Ammon's horn (tissue), 1 donor: ENCODE measurements around the gene KCTD18.
A peak's percentile ranks its signal among the peaks of the same experiment; 100 is the strongest.

Source experiments
- DNase-seq: peaks from one replicate; pipeline ENCODE4 v3.0.0-alpha.2; 2016; ENCODE audit warnings: low spot score

Gene KCTD18

DNA sequence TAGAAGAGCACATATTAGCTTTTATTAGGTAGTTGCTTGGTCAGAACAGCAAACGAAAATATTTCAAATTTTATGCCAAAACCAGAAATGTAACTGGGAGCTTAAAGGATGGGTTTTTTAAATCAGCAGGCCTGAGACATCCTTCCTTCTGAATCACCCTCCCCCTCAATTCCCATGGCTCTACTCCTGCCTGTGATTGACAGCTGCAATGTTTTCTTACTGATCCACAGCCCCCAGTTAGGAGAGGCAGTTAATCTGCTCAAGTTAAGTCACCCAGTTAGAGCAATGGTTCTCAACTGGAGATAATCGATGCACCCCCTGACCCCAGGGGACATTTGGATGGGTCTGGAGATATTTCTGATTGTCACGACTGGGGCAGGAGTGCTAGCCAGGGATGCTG, 24.9 kb downstream of the KCTD18 start:
- DNase-seq: no peak

DNA sequence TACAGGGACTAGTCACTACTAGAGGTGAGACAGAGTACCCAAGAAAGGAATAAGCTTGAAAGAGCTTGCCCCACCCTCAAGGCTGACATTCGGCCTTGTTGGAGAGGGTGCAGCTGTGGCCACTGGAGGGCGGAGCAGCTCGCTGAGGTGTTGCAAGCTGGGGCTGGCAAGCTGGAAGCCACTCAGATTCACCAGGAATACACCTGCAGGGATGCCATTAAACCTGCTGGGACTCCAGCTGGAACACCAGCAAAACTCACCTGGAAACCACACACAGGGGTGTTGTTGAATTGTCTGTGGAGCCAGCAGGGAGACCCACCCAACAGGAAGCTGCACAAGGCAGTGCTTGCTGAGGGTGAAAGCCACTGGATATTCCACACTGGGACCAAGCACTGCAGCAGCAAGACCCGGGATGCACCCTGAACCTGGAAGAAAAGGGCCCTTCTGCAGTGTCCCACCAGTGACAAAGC, 26.1 kb downstream of the KCTD18 start:
- DNase-seq: no peak

DNA sequence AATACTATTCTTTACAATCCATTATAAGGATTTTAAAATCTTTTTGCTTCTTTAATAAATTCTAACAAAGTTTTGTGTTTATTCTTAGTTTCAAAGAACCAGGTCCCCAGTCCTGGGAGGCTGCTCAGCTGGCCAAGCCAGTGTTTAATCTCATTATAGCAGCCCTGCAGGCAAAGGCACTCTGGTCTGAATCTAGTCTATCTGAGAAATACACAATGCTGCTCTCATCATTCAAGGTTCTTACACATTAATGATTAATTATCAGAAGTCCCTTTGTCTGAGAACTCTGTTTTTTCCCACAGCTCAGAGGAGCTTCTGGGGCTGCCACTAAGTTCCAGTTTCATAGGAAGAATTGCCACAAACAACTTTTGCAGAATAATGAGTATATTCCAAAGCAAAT, 27.7 kb downstream of the KCTD18 start:
- no peak for DNase-seq

DNA sequence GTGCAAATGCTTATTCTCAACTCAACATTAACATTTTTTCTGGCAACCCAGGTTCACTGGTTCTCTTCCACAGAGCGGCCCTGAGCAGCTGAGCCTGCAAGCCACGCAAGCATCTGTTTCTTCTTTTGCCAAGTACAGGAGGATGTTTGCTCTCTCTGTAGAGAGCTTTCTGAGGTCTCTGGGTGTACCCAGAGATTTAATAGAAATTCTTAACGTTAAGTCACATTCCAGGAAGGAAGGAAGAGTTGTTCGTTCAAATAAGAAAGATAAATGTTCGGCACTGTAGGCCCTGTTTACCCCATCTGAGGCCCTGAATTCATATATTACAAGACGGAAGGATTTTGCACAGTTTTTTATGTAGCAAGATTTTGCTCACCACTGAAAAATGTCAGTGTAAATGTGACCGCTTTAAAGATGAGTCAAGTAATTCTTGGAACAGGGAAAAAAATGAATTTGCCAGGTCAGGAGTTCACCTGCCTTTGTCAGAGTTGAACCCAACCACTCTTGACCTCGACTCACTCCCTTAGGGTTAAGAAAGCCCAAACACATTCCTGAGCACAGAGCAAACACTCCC, 30.1 kb downstream of the KCTD18 start:
- DNase-seq: no peak

DNA sequence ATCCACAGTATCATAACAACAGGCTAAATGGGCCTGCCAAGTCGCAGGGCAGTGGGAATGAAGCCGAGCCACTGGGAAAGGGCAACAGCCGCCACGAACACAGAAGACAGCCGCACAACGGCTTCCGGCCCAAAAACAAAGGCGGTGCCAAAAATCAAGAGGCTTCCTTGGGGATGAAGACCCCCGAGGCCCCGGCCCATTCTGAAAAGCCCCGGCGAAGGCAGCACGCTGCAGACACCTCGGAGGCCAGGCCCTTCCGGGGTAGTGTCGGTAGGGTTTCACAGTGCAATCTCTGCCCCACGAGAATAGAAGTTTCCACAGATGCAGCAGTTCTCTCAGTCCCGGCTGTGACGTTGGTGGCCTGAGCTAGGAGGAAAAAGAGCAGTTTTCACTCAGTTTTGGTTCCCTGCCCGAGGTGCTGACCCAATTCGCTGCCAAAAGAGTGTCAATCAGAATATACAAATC, 32.2 kb downstream of the KCTD18 start:
- DNase-seq: peak; percentile 65

DNA sequence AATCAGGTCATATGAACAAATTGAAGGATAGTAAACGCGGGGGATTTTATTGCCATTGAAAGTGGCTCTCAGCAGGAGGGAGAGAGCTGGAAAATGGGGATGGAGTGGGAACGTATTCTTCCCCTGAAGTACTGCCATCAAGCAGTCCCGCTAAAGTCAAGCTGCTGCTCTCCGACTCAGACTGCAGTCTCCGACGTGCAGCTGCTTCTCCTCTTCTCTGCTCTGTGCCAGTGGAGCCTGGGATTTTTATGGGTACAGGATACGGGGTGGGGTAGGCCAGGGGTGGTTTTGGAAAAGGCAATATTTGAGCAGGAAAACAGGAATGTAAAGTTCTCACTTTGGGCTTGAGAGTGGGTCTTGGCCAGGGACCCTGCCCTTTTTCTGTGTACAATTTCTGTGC, 33.0 kb downstream of the KCTD18 start:
- DNase-seq: no peak

DNA sequence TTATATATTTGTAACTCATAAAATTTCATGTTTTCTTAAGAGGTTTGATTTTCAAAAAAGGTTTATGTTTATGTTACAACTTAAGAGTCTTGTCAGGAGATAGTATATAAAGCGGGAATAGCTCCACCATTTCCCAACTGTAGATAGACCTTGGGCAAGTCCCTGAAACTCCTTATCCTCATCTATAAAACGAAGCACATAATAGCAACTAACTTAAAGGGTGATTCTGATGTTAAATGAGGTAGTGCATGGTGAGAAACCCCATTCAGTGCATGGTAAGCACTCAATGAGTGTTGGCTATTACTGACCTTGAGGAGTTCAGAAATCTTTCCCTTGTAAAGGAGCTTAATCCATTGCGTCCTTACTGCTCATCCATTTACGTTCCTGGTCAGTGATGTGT, 34.1 kb downstream of the KCTD18 start:
- DNase-seq: no peak

DNA sequence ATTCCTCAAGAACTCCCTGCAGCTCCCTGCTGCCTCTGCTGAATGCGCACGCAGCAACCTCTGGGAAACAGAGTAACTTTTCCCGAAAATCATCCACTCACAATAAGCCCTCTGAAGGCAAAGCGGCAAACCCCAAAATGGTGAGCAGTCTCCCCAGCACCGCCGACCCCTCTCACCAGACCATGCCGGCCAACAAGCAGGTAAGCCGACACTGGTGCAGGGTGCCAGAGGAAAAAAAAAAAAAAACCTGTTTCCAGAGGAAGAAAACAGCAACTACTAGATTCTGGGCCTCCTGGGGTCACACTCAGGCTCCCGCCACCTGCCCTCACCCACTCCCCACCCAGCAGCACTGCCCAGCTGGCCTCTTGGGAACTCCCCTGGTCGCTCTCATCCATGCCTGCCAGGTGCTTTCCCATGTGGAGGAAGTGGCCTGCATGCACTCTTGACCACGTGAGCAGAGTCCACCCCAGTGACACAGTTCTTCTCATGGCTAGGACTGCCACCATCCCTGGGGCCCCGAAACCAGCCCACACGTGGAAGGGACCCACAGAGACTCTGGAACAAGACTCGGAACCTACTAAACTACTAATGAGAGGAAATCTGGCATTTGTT, 36.9 kb downstream of the KCTD18 start:
- no peak for DNase-seq

DNA sequence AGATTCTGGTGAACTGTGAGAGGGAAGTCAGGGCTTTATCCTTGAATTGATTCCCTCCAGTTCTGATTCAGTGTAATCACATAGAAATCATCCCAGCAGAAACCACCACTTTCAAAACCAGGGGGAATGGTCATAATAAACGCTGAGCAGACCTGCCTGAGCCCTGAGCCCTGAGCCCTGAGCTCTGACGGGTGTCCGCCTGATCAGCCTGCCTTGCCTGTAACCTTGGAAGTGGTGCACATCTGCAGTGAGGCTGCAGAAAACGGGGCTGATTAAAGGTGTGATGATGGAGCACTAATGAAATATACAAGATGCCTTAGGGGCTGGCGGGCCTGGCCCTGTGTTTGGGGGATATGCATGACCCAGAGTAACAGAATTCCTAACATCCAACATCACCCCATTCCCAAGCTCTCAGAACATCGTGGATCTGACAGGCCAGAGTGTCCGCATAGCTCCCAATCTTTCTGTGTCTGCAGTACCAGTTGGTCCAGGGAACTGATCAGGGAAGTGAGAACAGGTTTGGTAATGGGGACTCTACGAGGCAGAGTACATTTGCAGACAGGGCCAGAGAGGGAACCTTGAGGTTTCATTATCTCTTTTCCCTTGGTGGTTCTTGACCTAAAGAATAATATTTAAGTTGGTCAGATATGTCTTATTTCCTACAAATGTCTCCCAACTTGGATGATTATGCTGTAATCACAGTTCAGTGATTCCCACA, 37.8 kb downstream of the KCTD18 start:
- DNase-seq: no peak

DNA sequence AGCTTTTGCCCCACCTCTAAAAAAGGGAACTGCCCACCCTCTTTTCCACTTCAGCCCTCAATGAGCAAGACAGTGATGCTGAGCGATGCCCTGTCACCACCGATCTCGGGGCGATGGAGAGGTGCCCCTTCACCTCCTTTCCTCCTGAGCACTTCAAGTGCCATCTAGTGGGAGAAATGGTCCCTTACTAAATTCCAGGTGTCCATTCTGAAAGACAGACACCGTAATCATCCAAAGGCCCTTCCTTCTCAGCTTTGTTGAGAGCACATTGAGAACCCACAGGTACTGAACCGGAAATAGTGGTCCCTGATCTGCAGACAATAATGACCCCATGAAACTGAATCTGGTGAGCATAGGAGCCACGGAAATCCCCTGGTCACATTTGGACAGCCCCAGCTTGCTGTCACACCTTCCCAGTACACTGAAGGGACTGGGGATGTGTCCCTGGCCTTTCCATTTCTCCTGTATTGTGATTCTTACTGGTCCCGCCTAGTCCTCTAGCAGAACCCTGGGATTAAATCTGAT, 38.5 kb downstream of the KCTD18 start:
- peak; percentile 82 for DNase-seq

DNA sequence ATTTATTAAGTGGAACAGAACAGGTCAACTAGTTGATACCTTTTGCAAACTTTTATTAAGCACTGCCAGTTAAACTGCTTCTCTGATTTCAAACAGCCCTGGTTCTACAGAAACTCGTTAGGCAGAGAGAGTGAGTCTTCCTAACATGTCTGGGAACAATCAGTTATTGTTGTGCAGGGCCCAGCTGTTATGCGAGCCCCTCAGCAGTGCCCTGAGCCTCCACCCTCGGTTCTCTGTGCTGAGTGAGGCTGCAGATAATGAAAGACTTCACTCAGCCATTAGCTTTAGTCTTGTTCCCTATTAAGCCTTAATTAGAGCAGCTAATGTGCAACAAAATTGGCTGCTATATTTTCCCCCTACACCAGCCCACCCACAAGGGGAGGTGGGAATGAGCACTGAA, 39.6 kb downstream of the KCTD18 start:
- DNase-seq: peak; percentile 88

DNA sequence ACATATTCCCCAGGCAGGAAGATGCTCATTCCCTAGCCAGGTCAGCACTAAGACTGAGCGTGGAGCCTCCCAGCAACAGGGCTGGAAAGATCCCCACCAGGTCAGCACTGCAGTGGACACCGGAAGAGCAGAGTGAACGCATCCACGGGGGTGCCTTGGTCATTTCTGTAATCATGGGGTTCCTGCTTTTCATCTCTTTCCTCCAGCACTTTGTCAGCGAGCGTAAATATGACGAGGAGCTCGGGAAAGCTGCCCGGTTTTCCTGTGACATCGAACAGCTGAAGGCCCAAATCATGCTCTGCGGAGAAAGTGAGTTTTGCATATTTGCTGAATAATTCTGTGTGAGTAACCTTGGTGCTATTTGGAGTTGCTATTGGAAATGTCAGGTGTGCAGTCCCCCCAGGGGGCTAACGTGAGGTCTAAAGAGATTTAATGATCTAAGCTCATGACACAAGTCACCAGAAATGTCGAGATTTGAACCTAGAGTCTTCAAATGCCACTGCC, 40.1 kb downstream of the KCTD18 start:
- peak; percentile 44 for DNase-seq

DNA sequence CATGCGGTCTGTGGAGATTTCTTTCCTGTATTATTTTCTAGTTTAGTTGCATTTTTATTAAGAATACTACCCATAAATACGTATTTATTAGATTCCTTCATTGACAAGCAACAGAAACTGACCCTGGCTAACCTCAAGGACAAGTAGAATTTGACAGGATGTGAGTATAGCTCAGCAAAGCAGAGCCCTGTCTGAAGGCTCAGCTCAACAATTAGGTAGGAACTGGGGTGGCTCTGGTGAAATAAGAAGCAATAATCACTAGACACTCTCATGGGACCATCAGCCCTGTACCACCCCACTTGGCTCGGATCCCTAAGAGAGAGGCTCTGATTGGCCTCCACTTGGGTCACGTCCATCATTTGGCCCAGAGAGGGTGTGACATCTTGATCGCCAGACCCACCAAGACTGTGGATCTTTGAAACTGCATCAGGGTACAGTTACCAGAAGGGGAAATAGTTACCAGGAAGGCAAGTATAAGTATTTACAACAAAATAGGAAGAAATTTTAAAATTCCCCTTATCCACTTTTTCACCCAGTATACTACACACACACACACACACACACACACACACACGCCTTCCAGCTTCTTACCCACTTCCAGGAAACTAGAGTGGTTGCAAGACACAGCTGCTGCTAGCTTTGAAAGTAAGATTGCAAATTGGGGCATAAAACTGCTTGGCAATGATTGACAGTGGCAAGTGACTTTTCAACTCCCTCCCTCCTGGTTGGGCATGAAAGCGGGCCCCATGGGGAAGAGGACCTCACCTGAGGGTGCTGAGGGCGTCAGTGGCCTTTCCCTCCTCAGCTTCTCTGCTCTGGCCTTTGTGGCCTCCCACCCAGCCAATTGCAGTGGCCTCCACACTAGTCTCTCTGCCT, 41.8 kb downstream of the KCTD18 start:
- DNase-seq: no peak

DNA sequence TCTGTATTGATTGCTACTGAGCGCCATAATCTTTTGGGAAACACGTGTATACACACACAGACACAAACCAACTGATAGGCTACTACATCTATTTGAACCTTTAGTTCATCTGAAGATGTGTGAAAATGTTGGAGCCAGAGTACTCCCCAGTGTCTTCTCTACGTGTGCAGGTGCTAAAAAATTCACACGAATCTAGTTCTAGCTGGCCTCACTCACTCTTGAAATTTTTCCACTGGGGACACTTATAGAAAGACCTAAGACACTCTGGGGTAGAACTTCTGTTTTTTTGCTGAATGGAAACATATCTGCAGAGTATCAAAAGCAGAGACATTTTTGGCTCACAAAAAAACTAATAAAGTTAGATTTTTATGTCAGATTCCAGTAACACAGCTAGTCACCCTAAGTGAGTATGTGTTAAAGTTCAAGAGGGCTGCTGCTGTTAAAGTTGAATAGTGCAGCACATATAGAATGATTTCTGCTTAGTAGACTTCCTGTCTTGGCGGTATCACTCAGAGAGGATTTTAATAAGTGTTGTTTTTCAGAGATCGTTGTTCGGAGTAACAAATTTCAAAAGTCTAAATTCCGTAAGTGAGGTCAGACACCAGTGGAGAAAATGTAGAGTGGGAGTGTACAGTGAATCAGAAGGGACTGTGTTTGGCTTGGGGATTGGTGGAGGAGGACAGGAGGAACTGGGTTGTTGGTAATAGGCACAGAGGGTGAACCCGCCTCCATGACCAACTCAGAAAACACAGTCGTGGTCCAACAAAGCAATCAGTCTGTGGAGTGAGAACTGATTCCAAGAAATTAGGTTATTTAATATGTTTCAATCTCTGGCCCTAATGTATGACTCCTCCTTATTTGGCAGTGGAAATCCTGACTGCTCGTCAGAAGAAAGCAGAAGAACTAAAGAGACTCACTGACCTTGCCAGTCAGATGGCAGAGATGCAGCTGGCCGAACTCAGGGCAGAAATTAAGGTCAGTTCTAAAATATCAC, 43.1 kb downstream of the KCTD18 start:
- no peak for DNase-seq

DNA sequence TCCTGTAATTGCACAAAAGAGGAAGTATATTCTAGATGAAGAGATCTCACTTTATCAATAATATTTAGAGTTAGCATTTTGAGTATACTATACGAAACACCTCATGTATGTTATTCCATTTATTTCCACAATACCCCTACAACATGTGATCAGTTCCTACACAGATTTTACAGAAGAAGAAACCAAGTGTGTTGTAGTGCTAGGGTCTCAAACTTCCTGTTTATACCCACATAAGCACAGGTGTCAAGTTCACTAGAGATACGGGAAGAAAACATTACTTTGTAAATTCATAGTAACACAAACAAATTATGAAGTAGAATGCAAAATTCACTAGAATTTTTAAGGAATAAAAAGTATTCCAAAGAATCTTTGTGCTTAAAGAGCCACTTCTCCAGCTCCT, 46.4 kb downstream of the KCTD18 start:
- no peak for DNase-seq

DNA sequence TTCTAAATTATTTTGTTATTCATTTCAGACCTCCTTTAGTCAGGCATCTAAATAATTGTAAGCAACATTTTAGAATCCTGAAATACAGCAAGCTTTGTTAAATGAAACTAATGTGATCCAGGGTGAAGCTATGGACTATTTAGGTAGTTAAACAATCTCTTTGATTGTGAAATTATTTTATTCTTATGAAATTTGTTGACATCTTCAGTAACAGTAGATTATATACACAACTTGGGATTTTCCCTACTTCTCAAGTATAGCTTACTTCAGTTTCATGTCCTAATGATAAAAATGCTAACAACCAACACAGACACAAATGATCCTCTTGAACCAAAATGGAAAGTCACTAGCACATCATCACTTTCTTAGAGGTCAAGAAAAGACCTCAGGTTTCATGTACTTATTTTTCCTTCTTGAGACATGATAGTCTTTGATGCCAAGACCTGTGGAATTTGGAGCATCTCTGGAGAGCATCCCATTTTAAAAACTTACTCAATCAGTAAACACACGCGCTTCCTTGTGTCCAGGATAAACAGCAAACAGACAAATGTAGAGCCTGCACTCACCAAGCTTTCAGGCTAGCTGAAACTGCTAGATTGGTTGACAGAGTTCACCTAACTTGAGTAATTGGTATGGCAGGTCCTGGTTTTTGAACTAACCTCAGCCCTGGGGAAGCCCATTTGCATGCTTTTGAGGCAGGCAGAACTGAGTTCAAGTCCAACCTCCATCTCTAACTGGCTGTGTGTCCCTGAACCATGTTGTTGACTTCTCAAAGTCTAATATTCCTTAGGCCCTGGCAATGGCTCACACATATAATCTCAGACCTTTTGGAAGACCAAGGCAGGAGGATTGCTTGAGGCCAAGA, 47.8 kb downstream of the KCTD18 start:
- DNase-seq: no peak

DNA sequence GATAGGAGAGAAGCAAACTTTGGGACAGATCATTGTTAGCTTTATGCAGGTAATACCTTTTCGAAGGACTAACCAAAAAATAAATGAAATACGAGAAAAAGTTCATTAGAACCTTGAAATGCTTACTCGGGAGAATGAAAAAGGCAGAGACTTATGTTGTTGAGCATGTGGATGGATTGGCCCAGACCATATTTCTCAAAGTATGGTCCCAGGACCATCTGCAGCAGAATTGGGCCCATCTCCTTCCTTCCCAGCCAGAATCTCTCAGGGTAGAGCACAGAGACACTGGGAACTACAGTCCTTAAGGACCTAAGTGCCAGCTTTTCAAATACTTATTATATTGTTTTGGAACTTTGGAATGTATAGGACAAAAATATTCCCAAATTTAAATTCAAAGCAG, 50.8 kb downstream of the KCTD18 start:
- DNase-seq: no peak

DNA sequence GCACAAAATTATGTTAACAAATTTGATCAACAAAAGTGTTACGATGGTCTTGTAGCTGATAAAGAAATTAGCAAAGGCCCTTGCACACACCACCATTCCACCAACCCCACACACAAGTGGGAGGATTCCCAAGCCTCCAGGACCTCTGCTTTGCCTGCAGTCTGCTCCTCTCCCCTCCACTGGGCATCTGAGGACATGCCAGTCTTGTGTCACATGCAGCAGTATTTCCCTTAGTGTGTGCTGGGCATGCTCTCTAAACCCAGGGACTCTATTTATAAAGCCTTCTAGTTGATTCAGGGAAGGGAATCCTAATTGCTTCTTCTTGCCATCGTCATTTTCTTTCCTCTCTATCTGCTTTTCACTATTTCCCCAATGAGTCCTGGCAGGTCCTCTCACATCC, 53.3 kb downstream of the KCTD18 start:
- DNase-seq: no peak

DNA sequence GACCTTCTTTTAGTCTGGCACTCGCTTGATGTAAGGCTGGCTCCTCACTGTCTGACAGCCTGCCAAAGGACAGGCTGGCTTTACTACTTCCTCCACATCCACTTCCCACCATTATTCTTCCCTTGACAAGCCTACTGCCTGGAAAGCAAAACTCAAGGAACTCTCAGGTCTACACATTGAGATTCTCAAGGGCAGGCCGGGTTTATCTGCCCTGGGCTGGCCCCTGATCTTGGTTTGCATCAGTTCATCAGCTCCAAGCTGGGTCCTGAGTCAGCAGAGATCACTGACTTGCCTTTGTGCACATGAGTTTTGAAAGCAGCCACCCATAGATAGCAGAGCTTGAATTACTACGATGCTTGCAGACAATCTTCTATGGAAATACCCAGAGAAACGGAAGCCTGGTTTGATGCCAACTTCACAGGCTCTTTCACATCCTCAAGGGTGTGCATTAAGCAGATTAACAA, 53.9 kb downstream of the KCTD18 start:
- DNase-seq: no peak
